Measurements from ENCODE around the gene CD163. TPM values are rescaled to one million over a fixed set of nuclear protein-coding genes. Genes with fewer than 3 reads are reported as not detected.
A peak's percentile ranks its signal among the peaks of the same experiment; 100 is the strongest.
"Not testable (repeated sequence)": the region's sequence is repeated elsewhere in the genome, so short reads cannot be mapped to it uniquely, and the experiment has no call there.

Gene CD163
- polyA plus RNA-seq (ENCODE audit: insufficient read length in 4 of 4), result 10 to 100 TPM in 3 of 4 donors, 1 to 10 TPM in 1; 8.0 to 28.0 (median 11.9) TPM

- DNase-seq (ENCODE audit: low read depth in 4 of 4, low spot score in 3 of 4), result no peak
Measured at GRCh38 chr12:7503686-7504415, at the start of gene CD163. Gene CD163 (minus strand): TSS chr12:7503777. CDS start chr12:7503690, 87 bp downstream.

GRCh38 chr12:7542813-7543212 is 39.2 kb upstream of the CD163 start:
- DNase-seq (ENCODE audit: low read depth in 4 of 4, low spot score in 3 of 4), result no peak

- no peak for DNase-seq (ENCODE audit: low read depth in 4 of 4, low spot score in 3 of 4)
Measured at GRCh38 chr12:7542046-7542445, 38.5 kb upstream of the CD163 start.

GRCh38 chr12:7514416-7514815 is 10.8 kb upstream of the CD163 start:
- DNase-seq (ENCODE audit: low read depth in 4 of 4, low spot score in 3 of 4), result no peak

GRCh38 chr12:7512553-7512952 is 9.0 kb upstream of the CD163 start:
- DNase-seq (ENCODE audit: low read depth in 4 of 4, low spot score in 3 of 4), result no peak

GRCh38 chr12:7509793-7510470 is 6.4 kb upstream of the CD163 start:
- DNase-seq (ENCODE audit: low read depth in 4 of 4, low spot score in 3 of 4), result not testable (repeated sequence)

GRCh38 chr12:7502612-7503011 is 965 bp downstream of the CD163 start:
- no peak for DNase-seq (ENCODE audit: low read depth in 4 of 4, low spot score in 3 of 4)

- DNase-seq (ENCODE audit: low read depth in 4 of 4, low spot score in 3 of 4), result no peak
Measured at GRCh38 chr12:7501031-7501588, 2.5 kb downstream of the CD163 start.

GRCh38 chr12:7499636-7500035 is 3.9 kb downstream of the CD163 start:
- no peak for DNase-seq (ENCODE audit: low read depth in 4 of 4, low spot score in 3 of 4)

- DNase-seq (ENCODE audit: low read depth in 4 of 4, low spot score in 3 of 4), result no peak
Measured at GRCh38 chr12:7498809-7499208, 4.8 kb downstream of the CD163 start.

- no peak for DNase-seq (ENCODE audit: low read depth in 4 of 4, low spot score in 3 of 4)
Measured at GRCh38 chr12:7497661-7498060, 5.9 kb downstream of the CD163 start.

GRCh38 chr12:7496451-7496850 is 7.1 kb downstream of the CD163 start:
- DNase-seq (ENCODE audit: low read depth in 4 of 4, low spot score in 3 of 4), result no peak

GRCh38 chr12:7495136-7495535 is 8.4 kb downstream of the CD163 start:
- no peak for DNase-seq (ENCODE audit: low read depth in 4 of 4, low spot score in 3 of 4)

- no peak for DNase-seq (ENCODE audit: low read depth in 4 of 4, low spot score in 3 of 4)
Measured at GRCh38 chr12:7493006-7493405, 10.6 kb downstream of the CD163 start.

GRCh38 chr12:7486512-7486911 is 17.1 kb downstream of the CD163 start:
- DNase-seq (ENCODE audit: low read depth in 4 of 4, low spot score in 3 of 4), result no peak

- DNase-seq (ENCODE audit: low read depth in 4 of 4, low spot score in 3 of 4), result no peak
Measured at GRCh38 chr12:7485095-7485494, 18.5 kb downstream of the CD163 start.

GRCh38 chr12:7483343-7483742 is 20.2 kb downstream of the CD163 start:
- DNase-seq (ENCODE audit: low read depth in 4 of 4, low spot score in 3 of 4), result no peak

GRCh38 chr12:7479771-7480170 is 23.8 kb downstream of the CD163 start:
- no peak for DNase-seq (ENCODE audit: low read depth in 4 of 4, low spot score in 3 of 4)

GRCh38 chr12:7472060-7472459 is 31.5 kb downstream of the CD163 start:
- no peak for DNase-seq (ENCODE audit: low read depth in 4 of 4, low spot score in 3 of 4)

- peak in 2 of 4 donors; percentile 3 to 8 for DNase-seq (ENCODE audit: low read depth in 4 of 4, low spot score in 3 of 4)
Measured at GRCh38 chr12:7460375-7461259, 43.0 kb downstream of the CD163 start.

GRCh38 chr12:7459973-7460372 is 43.6 kb downstream of the CD163 start:
- DNase-seq (ENCODE audit: low read depth in 4 of 4, low spot score in 3 of 4), result no peak
